Nucleus accumbens (tissue), 56 donors: ENCODE data around the gene PRPH.

Experiments
- DNase-seq, 56 donors: peaks; one replicate each; lab custom pipeline; 2025; lab: John Stamatoyannopoulos, UW

Gene PRPH

GRCh38 chr12:49342914-49343731 is 48.2 kb downstream of the PRPH start:
- peak in 5 of 56 donors; percentile 17 to 60 (median 34) for DNase-seq

DNA sequence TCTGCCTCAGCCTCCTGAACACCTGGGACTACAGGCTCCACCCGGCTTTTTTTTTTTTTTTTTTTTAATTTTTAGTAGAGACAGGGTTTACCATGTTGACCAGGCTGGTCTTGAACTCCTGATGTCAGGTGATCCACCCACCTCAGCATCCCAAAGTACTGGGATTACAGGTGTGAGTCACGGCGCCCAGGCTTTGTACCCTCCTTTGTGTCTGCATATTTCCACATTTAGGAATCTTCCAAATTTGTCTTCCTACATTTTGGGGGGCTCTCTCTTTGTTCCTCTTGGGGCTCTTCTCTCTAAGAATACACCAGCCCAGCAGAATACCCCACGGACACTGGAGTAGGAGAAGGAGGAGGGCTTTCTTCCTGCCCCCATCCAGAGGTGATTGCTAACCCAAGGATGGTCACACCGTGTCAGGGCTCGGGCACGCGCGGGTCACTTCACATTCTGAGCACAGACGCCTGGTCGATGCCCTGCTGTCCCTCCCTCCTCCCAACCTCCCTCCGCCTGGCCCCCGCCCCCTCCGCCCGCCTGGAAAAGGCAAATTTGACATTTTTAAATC is 49.6 kb downstream of the PRPH start:
- no peak for DNase-seq

GRCh38 chr12:49345051-49345824 is 50.3 kb downstream of the PRPH start:
- peak in 9 of 56 donors; percentile 12 to 64 (median 27) for DNase-seq

- DNase-seq = peak in 1 of 56 donors; percentile 9
These were observed 51.1 kb downstream of the PRPH start for GRCh38 chr12:49345825-49346658.

- DNase-seq = peak in 2 of 56 donors; percentile 26 to 35
These were observed 51.8 kb downstream of the PRPH start, which contains the start of gene DNAJC22 for GRCh38 chr12:49346659-49347310. Gene DNAJC22 (plus strand): TSS chr12:49346888. CDS start chr12:49348873, 1,985 bp downstream.

GRCh38 chr12:49347311-49348193 is 52.6 kb downstream of the PRPH start:
- DNase-seq = peak in 54 of 56 donors; percentile 27 to 96 (median 83)
